ENCODE results near the gene LSM10.
A peak's percentile ranks its signal among the peaks of the same experiment; 100 is the strongest.

LSM10 gene

GRCh38 chr1:36402504-36402890, 4.8 kb upstream of the LSM10 start:
- no peak overlapping the region for H3K4me3 ChIP-seq (ENCODE audit: low read depth, low read length)
- no peak for TF ChIP-seq CTCF (IDR thresholded peaks at IDR 0.05; ENCODE audit: low read depth, low read length)
- no peaks in the 10 kb centered on the region for H3K36me3 ChIP-seq
- DNase-seq, result no peak
- no peaks in the 10 kb centered on the region for H3K27me3 ChIP-seq
- no peaks in the 10 kb centered on the region for H3K4me1 ChIP-seq
- H3K9me3 ChIP-seq, result no peaks in the 10 kb centered on the region

- Histone ChIP-seq H3K4me3 (ENCODE audit: low read depth, low read length) (no peak overlapping the region), H3K27me3 (no peaks in the 10 kb centered on the region), H3K4me1 (no peaks in the 10 kb centered on the region), H3K36me3 (no peaks in the 10 kb centered on the region), H3K9me3 (no peaks in the 10 kb centered on the region)
- no peak for DNase-seq
- no peak for TF ChIP-seq CTCF (IDR thresholded peaks at IDR 0.05; ENCODE audit: low read depth, low read length)
Measured at GRCh38 chr1:36401602-36402503, 4.1 kb upstream of the LSM10 start.

GRCh38 chr1:36400825-36401601, 3.3 kb upstream of the LSM10 start:
- Histone ChIP-seq H3K4me3 (ENCODE audit: low read depth, low read length) (no peak overlapping the region), H3K36me3 (no peaks in the 10 kb centered on the region), H3K9me3 (no peaks in the 10 kb centered on the region), H3K27me3 (no peaks in the 10 kb centered on the region), H3K4me1 (no peaks in the 10 kb centered on the region)
- peak; percentile 18 for DNase-seq
- no peak for TF ChIP-seq CTCF (IDR thresholded peaks at IDR 0.05; ENCODE audit: low read depth, low read length)

GRCh38 chr1:36400514-36400824, 2.8 kb upstream of the LSM10 start:
- H3K4me3 ChIP-seq (ENCODE audit: low read depth, low read length), result no peak overlapping the region
- no peak for DNase-seq
- no peak for TF ChIP-seq CTCF (IDR thresholded peaks at IDR 0.05; ENCODE audit: low read depth, low read length)

GRCh38 chr1:36398370-36398977, 766 bp upstream of the LSM10 start:
- Histone ChIP-seq H3K4me1 (no peaks in the 10 kb centered on the region), H3K4me3 (ENCODE audit: low read depth, low read length) (no peak overlapping the region; the same call in 1 of the 2 replicates), H3K9me3 (no peaks in the 10 kb centered on the region), H3K27me3 (no peaks in the 10 kb centered on the region), H3K36me3 (peaks cover 4% of the 10 kb centered on the region; the same call in 1 of the 2 replicates)
- DNase-seq, result no peak
- TF ChIP-seq CTCF (IDR thresholded peaks at IDR 0.05; ENCODE audit: low read depth, low read length), result no peak

More at GRCh38 chr1:36400514-36400824, 2.8 kb upstream of the LSM10 start:
- Histone ChIP-seq H3K27me3 (no peaks in the 10 kb centered on the region), H3K4me1 (no peaks in the 10 kb centered on the region), H3K36me3 (no peaks in the 10 kb centered on the region), H3K9me3 (no peaks in the 10 kb centered on the region)
